MV-4-11 (cell line): ENCODE measurements around the gene AHCYL2.
"Not testable (repeated sequence)": the region's sequence is repeated elsewhere in the genome, so short reads cannot be mapped to it uniquely, and the experiment has no call there.

Experiments
- DNase-seq: peaks from one replicate; lab custom pipeline; 2025; lab: John Stamatoyannopoulos, UW

The AHCYL2 gene

DNA sequence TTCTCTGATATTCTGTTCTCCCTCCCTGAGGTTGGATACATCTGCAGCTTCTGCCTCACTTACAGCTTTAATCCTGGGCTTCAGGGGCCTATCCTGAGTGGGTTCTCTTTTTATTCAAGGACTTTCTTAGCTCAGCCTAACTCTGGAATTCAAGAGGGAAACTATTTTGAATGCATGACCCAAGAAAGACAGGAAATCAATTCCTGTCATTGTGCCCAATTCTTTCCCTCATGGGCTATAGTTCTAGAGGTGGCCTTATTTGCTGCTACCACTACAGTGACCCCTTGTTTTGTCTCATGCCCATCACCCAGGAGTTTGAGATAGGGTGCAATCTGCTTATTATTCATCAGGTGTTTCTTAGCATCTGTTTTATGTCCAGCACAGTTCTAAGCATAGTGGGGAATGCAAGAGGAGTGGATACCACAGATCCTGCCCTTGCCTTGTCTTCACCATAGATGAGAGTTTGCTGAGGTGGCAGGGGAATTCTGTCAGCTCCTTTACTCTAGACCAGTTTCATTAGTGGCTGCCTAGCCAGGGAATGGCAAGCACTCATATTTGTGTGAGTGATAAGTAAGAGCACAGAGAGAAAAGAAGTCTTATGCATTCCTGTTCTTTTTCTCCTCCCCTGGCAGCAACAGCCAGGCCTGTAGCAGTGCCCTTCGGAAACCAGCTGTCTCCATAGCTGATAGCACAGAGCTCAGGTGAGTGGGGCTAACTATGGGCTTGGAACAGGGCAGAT, 228.8 kb downstream of the AHCYL2 start:
- no peak for DNase-seq

DNA sequence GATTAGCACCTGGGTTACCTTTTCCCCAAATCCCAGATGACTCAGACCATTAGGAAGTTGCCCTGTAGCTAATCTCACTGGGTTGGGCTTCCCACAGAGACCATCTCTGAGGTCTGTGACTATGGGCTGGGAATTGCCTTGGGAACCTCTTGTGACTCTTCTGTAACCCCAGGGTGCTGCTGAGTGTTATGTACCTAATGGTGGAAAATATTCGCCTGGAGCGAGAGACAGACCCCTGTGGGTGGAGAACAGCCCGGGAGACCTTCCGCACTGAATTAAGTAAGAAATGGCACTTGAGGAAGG, 229.4 kb downstream of the AHCYL2 start:
- DNase-seq: no peak

DNA sequence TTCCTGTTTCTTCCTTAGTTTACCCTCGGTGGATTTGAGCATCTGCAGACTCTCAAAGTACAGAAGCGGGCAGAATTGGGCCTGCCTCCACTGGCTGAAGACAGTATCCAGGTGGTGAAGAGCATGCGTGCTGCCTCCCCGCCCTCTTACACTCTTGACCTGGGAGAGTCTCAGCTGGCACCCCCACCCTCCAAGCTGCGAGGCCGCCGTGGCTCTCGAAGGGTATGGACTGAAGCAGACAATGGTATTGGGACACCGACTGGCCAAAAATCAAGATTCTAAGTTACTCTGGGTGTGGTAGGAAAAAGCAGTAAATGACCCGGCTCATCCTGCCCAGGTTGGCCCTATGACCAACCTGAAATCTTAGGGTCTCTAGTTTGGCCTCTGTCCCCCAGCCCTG, 231.6 kb downstream of the AHCYL2 start:
- DNase-seq: no peak

DNA sequence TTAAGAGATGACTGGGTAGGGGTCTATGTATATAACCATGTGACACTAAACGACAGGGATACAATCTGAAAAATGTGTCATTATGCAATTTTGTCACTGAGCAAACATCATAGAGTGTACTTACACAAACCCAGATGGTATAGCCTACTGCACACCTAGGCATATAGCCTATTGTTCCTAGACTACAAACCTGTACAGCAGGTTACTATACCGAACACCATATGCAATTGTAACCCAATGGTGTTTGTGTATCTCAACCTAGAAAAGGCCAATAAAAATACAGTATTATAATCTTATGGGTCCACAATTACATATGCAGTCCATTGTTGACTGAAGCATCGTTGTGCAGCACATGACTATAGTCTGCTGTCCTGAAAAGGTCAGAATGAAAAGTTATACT, 232.3 kb downstream of the AHCYL2 start:
- DNase-seq: no peak

DNA sequence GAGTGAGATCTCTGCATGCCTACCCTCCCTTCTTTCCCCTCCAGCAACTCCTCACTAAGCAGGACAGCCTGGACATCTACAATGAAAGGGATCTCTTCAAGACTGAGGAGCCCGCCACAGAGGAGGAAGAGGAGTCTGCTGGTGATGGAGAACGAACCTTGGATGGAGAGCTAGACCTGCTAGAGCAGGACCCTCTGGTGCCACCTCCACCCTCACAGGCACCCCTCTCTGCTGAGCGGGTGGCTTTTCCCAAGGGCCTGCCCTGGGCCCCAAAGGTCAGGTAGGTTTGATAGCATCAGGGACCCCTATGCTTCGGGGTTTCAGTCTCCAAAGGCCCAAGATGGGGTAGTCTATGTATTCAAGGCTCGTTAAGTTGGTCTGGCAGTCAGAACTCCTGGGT, 233.3 kb downstream of the AHCYL2 start:
- DNase-seq: no peak

DNA sequence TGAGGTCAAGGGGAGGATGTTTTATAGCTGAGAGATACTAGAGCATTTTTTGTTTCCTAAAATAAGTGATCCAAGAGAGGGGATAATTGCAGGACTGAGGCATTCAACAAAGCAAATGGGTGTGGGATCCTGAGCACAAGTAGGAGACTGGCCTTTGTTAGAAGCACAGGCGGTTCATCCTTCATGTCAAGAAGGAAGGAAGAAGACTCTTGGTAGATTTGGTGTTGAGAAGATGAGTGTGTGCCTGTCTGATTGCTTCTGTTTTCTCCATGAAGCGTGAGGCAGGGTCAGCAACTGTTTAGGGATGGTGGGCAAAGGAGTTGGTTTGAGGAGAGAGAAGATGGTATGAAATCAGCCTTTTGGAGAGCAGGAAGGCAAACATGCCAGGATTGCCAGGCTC, 237.0 kb downstream of the AHCYL2 start:
- no peak for DNase-seq

DNA sequence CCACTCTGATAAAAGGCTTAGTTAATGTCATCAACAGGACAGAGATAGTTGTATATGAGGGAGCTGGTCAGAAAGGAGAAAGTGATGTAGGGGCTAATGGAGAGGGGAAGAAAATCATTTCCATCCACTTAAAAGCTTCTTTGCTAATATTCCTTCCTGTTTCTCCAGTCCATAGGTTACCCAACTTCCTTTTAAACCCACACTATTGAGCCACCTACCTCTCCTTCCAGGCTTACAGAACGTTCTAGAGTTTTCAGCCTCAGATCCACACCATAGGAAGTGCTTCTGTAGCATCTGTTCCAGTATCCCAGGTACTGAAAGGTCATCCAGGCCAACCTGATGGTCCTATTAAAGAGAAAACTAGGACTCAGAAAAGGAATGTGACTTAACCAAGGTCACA, 237.6 kb downstream of the AHCYL2 start:
- DNase-seq: peak; percentile 6

DNA sequence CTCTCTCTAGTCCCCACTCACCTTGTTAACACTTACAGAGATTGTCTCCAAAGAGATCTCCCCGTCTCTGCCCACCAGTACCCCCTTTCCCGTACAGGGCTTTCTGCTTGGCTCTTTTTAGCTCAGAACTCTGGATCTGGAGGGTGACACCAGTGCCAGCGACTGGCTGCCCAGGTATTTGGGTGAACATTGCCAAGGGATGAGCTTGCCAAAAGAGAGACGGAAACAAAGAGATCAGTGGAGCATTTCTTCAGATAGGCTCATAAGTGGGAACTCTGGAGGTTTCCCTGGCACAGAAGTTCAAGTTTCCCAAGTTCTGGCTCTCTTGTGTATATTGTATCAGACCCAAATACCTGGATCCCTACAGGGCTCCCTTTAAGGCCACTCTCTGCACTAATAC, 239.4 kb downstream of the AHCYL2 start:
- DNase-seq: no peak

DNA sequence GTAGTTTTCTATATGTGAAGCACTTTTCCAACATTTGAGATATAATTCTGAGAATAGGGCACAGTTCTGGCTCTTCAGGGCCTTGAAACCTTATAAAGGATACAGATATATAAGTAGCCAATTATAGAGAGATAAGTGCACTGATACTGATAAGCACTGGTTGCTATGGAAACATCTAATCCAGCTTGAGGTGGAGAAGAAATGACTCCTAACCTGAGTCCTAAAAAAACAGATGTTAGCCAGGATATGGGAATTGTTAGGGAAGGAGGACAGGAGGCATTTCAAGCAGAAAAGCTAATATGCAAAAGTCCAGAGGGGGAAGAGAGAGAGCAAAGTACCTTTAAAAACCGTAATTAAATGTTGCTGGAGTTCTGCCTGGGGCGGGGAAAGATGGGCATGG, 240.2 kb downstream of the AHCYL2 start:
- no peak for DNase-seq

DNA sequence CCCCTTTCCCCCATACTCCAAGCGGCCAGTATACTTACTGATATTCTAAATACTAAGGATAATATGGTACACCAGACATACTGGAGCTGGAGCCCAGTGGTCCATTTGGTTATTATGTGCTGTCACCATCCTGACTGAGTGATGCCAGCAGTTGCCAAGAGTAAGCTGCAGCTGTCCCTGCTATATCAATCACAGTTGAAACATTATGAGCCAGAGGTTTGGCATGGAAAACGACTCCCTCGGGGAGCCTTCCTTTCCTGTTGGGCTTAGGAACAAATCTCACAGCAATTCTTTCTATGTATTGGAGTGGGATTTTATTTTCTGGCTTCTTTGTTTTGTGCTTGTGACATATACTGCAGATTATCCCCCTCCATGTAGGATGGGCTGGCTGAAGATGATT, 242.0 kb downstream of the AHCYL2 start:
- no peak for DNase-seq

DNA sequence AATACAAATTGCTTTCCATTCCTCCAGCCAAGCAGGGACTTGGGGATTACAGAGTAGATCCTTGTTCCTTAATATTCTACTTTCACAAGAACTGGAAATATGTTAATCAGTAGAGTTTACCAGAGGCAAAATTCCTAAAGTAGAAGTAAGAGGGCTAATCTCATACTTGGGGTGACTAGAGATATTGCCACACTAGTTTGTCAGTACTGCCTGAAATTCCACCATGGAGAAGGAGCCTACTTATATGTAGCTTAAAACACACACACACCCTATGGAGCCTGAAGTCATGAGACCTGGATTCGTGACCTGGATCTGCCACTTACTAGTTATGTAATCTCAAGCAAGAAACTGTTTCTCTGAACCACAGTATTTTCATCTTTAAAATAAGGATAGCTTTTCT, 243.3 kb downstream of the AHCYL2 start:
- no peak for DNase-seq

DNA sequence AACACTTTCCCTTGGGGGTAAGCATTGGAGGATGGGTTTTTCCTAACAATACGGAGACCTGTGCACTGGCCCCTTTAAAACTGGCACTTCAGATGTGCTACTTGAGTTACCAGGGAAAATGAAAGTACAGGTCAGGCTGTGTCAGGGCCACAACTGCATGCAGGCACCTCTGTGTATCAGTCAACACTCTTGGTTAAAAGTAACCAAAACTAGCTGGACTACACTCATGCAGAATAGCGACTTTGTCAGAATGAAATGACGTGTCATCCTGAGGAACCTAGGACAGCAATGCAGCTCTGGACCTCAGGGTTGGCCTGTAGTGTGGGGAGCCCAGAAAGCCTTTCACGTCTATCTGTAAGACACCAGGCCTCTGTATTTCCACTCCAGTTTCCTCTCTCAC, 243.7 kb downstream of the AHCYL2 start:
- no peak for DNase-seq

DNA sequence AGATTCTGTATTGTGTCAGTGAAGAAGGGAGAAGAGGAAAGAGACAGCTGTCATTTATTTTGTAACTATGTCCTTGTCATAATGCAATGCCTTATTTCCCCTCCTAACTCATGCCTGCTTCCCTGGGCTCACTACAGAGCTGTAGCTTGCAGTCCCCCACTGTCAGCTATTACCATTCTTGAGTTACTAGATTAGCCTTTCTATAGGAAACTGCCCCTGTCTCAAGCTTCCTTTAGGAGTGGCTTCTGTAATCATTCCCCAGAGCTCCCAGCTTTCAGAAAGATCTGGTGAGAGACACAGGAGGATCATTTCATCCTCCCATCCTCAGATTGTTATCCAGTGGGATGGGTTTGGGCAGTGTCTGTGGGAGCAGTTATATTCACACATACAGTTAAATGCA, 245.1 kb downstream of the AHCYL2 start:
- no peak for DNase-seq

DNA sequence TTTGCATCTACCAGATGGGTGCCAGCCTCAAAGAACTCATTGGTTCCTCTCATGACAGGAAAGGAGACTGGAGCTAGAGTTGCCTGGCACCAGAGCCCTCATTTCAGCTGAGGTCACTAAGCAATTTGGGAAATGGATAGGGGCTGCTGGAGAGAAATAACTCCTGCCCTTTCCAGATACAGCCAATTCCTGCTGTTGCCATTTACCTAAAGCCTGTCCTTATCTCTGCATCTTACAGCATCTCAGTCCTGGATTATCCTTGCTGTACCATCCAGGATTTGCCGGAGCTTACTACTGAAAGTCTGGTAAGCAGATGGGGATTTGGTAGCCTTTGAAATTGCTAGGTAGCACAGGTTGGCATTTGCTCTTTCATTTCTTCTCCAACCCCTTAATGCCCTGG, 245.6 kb downstream of the AHCYL2 start:
- DNase-seq: no peak

DNA sequence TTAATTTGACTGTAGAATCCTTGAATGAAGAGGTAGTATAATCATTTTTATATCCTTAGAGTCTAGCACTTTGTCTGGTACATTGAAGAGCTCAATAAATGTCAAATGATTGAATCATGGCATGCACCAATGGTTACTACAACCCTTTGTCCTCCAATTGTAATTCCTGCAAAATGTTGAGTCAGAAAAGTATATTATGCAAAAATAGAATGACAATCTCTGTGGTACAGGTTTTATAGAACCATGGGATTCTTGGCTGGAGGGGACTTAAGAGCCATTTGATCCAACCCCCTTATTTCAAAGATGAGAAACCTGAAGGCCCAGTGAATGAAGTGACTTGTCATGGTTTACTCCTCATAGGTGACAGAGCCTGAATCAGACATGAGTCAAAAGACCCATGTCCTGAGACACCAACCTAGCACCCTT, 246.6 kb downstream of the AHCYL2 start:
- DNase-seq: no peak

DNA sequence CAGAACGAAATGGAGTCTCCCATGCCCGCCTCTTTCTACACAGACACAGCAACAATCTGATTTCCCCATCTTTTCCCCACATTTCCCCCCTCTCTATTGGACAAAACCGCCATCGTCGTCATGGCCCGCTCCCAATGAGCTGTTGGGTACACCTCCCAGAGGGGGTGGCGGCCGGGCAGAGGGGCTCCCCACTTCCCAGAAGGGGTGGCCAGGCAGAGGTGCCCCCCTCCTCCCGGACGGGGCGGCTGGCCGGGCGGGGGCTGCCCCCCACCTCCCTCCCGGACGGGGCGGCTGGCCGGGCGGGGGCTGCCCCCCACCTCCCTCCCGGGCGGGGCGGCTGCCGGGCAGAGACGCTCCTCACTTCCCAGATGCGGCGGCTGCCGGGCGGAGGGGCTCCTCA, 251.1 kb downstream of the AHCYL2 start:
- not testable (repeated sequence) for DNase-seq

DNA sequence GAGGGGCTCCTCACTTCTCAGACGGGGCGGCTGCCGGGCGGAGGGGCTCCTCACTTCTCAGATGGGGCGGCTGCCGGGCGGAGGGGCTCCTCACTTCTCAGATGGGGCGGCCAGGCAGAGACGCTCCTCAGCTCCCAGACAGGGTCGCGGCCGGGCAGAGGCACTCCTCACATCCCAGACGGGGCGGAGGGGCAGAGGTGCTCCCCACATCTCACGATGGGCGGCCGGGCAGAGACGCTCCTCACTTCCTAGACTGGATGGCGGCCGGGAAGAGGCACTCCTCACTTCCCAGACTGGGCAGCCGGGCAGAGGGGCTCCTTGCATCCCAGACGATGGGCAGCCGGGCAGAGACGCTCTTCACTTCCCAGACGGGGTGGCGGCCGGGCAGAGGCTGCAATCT, 251.6 kb downstream of the AHCYL2 start:
- DNase-seq: not testable (repeated sequence)
